HG03442 (cell line): Measurements from ENCODE around the gene RNF13.
"Not testable (repeated sequence)": the region's sequence is repeated elsewhere in the genome, so short reads cannot be mapped to it uniquely, and the experiment has no call there.

ENCODE experiments used
- ATAC-seq: cut with Tn5 transposase; IDR thresholded peaks from one replicate; pipeline ENCODE4 v1.9.1; 2021; ENCODE audit warnings: mild to moderate bottlenecking, moderate library complexity; ENCODE audit not compliant: unreplicated experiment

Gene RNF13

GRCh38 chr3:149947231-149947630, 134.2 kb downstream of the RNF13 start:
- ATAC-seq, result no peak

- ATAC-seq, result no peak
These were observed 136.2 kb downstream of the RNF13 start for GRCh38 chr3:149949181-149949580.

DNA sequence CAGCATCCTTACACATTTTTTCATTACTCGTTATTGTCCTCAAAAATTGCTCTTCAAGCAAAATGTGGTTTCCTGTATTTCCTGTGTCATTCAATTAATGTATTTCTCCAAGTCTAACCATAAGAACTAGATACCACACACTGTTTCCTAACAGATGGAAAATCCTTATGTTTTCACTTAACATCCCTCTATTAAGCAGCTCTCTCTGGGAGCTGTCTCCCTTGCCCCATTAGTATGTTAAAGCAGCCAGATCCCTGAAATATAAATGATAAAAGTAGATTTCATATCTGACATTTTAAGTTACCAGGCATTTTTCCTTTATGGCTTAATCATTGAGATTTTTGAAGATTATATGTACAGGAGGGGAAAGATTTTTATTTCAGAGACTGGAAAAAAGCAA, 141.8 kb downstream of the RNF13 start:
- ATAC-seq, result no peak

DNA sequence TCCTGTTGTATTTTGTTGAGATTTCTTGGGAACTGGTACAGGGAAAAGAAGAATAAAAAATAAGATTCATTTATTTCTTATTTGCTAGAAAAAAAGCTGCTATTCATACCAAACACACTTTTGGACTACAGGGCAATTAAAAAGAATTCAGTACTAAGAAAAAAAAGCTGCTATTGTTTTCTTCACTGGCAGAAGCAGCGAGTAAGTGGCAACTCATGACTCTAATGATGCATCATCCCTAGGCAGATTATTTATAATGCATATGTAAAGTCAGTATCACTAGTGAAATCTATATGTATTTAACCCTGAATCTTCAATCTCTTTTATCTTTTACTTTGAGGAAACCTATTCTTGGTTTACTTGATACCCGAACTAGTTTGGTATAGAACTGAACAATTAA, 142.4 kb downstream of the RNF13 start:
- ATAC-seq, result no peak

DNA sequence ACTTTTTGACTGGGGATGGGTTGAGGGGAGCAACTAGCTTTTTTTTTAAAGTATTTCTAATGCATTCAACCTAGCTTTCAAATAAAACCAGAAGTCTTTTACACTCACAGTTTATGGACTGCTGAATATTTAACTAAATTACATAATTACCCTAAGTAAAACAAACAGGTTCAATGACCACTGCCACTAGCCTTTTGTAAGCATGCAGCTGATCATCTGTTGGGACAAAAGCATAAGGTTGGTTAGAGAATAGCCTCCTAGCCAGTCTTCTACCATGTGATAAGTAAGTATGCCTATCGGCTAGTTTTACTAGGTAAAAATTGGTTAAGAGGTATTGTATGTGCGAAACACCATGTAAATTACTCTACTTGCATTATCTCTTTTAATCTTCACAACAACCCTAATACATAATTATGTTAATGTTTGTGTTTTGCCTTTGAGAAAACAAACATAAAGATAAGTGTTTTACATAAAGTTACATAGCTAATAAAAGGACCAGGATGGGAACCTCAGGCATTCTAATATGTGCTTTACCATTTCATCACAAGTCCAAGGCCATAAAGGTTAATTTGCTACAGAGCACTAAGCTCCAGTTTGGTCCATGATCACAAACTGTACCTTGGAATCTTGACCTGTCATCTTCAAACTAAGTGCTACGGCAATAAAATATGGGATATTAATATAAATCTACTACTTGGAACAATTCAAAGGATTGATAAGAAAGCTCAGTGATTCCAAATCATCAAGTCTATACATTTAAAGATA, 144.5 kb downstream of the RNF13 start:
- ATAC-seq, result no peak

- no peak for ATAC-seq
These were observed 145.3 kb downstream of the RNF13 start for GRCh38 chr3:149958171-149958796.

DNA sequence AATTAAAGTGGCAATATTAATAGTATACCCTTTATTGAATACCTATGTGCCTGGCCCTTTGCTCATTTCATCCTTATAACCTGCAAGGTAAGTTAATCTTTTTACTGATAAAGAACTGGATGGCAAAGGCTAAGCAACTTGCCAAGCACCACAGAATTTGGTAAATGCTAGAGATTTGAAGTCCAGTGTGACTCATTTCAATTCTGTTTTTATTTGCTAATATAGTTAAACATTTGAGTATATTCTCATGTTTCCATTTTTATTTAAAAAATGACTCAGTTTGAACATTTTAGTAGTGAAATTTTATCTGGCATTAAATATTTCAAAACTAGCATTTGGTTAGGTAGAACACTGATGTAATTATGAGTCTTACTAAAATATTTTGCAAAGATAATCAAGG, 146.4 kb downstream of the RNF13 start:
- no peak for ATAC-seq

DNA sequence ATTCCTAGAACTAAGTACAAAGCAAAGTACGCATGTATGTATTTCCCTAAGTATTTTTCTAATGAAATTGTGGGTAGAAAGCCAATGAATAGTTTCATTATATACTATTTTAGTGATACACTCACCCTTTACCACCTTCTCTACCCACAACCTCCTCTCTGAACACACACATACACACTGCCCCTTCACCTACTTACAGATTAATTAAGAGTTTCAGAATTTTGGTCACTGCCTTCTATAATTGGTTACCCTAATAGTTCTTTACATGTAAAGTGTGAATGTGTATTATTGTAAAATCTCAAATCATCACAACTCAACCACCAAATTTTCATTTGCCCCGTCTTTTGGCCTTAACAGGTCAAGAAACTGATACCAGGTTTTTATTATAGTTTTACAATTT, 150.5 kb downstream of the RNF13 start:
- ATAC-seq, result no peak

- no peak for ATAC-seq
These were observed 151.3 kb downstream of the RNF13 start for GRCh38 chr3:149964291-149964690.

DNA sequence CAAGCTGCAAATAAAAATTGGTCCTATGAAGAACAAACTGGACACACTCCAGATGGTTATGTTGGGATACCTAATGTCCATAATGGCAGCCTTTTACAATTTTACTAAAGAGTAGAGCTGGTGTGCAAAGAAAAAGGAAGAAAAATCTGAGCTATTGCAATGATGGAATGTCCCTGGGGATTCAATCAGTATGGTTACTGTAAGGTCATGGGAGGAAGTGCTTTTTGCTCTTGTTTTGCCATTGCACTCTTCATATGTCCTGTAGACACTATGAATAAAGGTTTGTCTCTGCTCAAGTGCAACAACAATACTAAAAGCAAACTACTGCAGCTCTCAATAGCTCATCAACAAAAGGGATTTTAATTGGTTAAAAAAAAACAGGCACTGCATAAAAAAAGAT, 152.3 kb downstream of the RNF13 start:
- ATAC-seq, result no peak

DNA sequence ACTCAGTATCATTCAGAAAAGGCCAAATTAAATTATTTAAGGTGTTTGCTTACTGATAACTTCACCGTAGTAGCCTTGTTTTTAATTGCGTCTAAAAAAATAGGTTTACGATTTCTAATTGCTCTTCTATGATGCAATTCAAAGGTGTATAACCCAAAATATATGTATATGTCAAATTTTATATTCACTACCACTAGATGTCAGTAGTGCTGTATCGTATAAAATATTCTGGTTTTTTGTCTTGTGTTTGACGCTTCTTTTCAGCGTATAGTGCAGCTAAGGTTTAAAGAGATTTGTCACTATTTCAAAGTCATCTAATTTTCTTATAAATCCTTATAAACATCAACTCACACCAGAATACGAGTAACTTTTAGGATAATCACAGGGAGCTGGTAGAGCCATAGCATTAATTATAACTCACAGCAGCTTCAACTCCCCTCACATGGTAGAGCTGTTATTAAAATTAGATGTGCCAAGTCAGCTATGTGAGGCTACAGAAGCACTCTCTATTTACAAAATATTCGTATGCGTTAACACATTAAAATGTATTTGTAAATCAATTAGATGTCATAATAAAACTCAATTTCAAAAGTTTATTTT, 154.2 kb downstream of the RNF13 start:
- ATAC-seq, result no peak

- ATAC-seq, result no peak
These were observed 155.2 kb downstream of the RNF13 start for GRCh38 chr3:149968216-149968615.

DNA sequence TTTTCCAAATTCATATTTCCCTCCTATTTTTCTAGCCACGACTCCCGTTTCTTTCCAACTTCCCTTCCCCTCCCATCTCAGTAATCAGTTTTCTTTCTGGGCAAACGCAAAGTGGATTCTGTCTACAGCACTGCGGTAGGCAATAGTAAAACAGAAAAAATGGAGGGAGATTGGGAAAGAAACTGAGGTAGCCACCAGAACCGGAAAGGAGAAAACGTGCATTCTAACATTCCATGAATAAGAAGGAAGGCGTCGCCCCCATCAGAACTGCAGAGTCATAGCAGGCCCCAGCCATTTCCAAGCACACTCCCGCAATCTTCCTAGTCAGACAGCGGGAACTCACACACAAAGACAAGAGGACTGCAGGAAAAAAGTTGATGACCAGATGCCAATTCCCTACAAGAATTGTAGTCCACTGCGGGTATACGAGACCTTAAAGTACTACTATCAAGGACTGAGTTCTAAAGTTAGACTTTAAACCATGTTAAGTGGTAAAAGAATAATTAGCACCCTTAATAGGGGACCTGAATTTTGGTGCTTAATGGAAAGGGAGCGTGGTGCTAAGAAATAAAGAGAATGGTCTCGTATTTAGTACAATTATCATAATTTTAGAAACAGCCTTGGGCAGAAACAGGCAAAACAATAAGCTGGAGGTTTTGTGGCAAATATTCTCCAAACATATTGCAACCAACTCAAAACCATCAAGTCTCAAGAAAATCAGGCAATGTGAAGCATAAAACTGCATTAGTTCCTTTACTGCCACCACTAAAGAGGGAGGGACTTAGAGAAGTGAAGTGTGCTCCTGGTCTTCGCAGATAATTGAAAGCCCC, 156.3 kb downstream of the RNF13 start:
- no peak for ATAC-seq

DNA sequence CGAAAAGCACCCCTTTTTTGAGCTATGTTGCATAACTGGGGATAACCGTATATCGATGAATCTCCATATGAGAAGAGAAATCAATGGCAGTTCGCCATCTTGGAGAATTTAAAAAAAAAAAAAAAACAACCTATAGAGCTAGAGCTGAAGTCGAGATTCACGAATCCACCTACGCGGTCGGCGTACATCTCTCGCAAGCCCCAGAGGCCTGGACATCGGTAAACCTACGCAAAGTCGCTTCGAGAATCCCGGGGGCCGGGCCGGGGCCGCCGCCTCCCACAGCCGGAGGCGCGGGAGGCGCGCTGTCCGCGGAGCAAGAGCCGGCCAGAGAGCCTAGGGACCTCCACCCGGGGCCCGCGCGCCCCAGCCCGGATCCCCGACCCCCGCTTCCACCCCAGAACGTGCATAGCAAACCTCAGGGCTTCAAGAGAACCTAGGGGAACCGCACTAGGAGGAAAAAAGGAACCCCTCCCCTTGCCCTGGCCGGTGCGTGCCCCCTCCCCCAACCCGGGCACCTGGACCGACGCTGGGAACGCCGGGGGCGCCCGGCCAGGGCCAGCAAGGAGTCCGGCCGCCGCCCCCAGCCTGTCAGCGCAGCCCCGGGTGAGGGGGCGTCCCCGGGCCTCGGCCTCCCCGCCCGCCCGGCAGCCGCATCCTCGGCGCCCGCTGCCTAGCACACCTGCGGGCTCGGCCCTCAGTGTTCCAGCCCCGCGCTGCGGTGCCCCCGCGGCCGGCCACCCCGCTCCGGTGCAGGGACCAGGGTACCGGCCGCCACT, 157.1 kb downstream of the RNF13 start:
- ATAC-seq, result peak; percentile 55

DNA sequence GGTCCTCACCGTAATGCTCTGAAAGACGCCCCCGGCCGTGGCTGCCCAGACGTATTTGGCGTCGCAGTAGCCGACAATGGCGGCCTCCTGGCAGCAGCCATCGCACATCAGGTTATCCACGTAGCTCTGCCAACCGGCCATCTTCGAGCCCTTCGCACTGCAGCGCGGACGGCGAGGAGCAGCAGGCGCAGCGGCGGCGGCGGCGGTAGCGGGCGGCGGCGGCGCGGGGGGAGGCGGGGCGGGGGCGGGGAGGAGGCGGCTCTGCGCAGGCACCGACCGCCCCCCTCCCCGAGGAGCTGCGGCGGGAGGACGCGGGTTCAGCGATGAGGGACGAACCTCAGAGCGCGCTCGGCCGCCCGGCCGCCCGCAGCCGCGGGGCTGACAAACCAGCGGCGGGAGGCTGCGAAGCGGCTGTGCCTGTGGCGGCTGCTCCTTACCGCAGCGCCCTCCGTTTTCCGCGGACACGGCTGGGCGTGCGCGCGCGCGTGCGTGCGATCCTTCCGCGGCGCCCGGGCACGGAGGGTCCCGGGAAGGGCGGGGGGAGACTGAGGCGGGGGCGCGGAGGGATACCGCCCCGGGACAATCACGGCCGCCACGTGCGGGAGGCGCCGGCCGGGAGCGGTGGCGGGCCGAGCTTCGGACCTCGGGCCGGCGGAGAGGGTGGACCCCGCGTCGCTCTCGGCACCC, 157.8 kb downstream of the RNF13 start, which contains the start of gene PFN2:
PFN2 (minus strand) TSS at position 180 of the 687 bp plus-strand sequence; CDS start at position 141, 39 bp downstream.
- ATAC-seq, result peak; percentile 43

DNA sequence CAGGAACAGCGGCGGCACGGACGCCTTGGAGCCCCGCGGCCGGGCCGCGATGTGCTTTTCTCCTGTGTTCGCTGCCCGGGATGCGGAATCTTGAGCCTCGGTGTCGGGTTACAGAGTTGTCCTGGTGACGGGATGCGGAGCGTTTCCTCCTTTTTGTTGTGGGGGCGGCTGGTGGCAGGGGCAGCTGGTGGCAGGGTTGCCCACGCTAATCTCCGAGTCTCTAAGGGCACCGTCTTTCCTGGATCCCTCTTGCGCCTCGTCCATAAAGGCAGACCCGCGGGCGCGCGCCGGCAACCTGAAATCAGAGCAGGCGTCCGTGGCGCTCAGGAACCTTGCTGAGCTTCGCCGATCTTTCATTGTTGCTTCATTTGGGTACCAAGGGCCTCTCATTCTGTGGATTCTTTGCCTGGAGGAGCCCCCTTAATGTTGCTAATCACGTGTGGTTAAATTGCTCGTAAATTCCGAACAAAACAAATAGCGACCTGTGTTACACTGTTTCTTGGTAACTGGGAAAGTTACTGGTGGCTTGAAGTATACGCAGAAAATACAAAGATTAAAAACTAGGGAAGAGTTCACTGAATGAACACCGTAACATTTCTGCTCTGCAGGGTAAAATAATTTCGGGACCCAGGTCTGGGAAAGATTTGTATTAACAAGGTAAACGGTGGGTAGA, 158.5 kb downstream of the RNF13 start:
- peak; percentile 13 for ATAC-seq

DNA sequence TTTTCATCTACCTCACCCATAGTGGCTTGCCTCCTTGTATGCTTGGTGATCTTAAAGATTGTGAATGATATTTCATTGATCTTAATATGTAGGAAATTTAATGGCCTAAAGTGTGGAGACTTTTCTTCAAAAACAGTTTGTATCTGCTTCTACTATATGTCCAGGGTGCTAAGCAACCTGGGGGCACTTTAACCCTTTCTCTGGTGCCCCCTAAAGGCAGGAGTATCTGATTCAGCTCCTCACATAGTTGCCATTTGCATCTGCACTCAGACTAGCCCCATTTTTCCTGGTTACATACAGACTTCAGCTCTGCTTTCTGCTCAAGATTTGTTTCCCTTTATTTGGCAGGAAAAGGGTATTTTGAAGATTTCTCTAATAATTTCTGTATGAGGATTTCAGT, 162.9 kb downstream of the RNF13 start:
- ATAC-seq, result no peak

- ATAC-seq, result no peak
These were observed 164.4 kb downstream of the RNF13 start for GRCh38 chr3:149977386-149977785.

GRCh38 chr3:149981979-149982378, 169.0 kb downstream of the RNF13 start:
- not testable (repeated sequence) for ATAC-seq
